Astrocyte (in vitro differentiated cells and primary cell): ENCODE results near the gene SLC25A26.

Experiments used
- CTCF ChIP-seq: IDR thresholded peaks from 2 replicates; pipeline ENCODE4 v1.5.1; 2011; ENCODE audit warnings: low read depth, mild to moderate bottlenecking, inconsistent platforms, low read length, moderate library complexity; ENCODE audit not compliant: insufficient read depth
- EZH2 ChIP-seq: IDR thresholded peaks from 2 replicates; pipeline ENCODE4 v1.6.1; 2012; ENCODE audit warnings: mild to moderate bottlenecking, low read length, inconsistent platforms; ENCODE audit not compliant: insufficient read depth

- no peak for TF ChIP-seq CTCF
- no peak for TF ChIP-seq EZH2
Observed at GRCh38 chr3:66362541-66362941, 141.7 kb downstream of the SLC25A26 start.
